Measurements from ENCODE around the gene IFNW1. TPM values are rescaled to one million over a fixed set of nuclear protein-coding genes. Genes with fewer than 3 reads are reported as not detected.

The IFNW1 gene
- total and polyA plus RNA-seq, 2 experiments from 2014 or later = not detected

GRCh38 chr9:21153336-21154017 is 11.8 kb upstream of the IFNW1 start:
- H4K20me1 ChIP-seq (ENCODE audit: insufficient read depth, poor library complexity, severe bottlenecking) = no peaks in the 10 kb centered on the region
- no peaks in the 10 kb centered on the region for H3K27me3 ChIP-seq
- no peaks in the 10 kb centered on the region for H3K36me3 ChIP-seq (replicated peaks; ENCODE audit: insufficient read depth, low read depth)
- no peak overlapping the region for H3K27ac ChIP-seq
- H3K4me2 ChIP-seq = no peak overlapping the region
- WGBS (ENCODE audit: low lambda C conversion rate, missing lambda C conversion rate) = 54% methylated on average over 3 of the region's 3 CpGs
- DNase-seq (ENCODE audit: low spot score) = no peak
- no peaks in the 10 kb centered on the region for H3K79me2 ChIP-seq
- no peaks in the 10 kb centered on the region for H3K9me3 ChIP-seq (ENCODE audit: low read depth)
- H3K4me1 ChIP-seq (ENCODE audit: insufficient read depth) = no peaks in the 10 kb centered on the region
- no peaks in the 10 kb centered on the region for H3K9me2 ChIP-seq (replicated peaks; ENCODE audit: insufficient read depth)
- H2AFZ ChIP-seq = peak overlapping the region; percentile 25
- TF ChIP-seq CTCF (IDR thresholded peaks at IDR 0.05; ENCODE audit: poor library complexity) (no peak), EZH2 (IDR thresholded peaks at IDR 0.05; ENCODE audit: borderline replicate concordance) (no peak), EZH2phosphoT487 (IDR thresholded peaks at IDR 0.05; ENCODE audit: low read depth, severe bottlenecking, unreplicated experiment) (no peak)
- H3K4me3 ChIP-seq = no peak overlapping the region

GRCh38 chr9:21144603-21145002 is 3.0 kb upstream of the IFNW1 start:
- Histone ChIP-seq H3K27ac (no peak overlapping the region), H2AFZ (no peak overlapping the region), H3K36me3 (replicated peaks; ENCODE audit: insufficient read depth, low read depth) (no peaks in the 10 kb centered on the region), H3K27me3 (no peaks in the 10 kb centered on the region), H3K4me2 (no peak overlapping the region), H3K4me3 (no peak overlapping the region), H3K79me2 (no peaks in the 10 kb centered on the region), H3K9me2 (replicated peaks; ENCODE audit: insufficient read depth) (no peaks in the 10 kb centered on the region), H4K20me1 (ENCODE audit: insufficient read depth, poor library complexity, severe bottlenecking) (no peaks in the 10 kb centered on the region), H3K4me1 (ENCODE audit: insufficient read depth) (no peaks in the 10 kb centered on the region), H3K9me3 (ENCODE audit: low read depth) (no peaks in the 10 kb centered on the region)
- TF ChIP-seq EZH2phosphoT487 (IDR thresholded peaks at IDR 0.05; ENCODE audit: low read depth, severe bottlenecking, unreplicated experiment) = no peak
- TF ChIP-seq EZH2 (IDR thresholded peaks at IDR 0.05; ENCODE audit: borderline replicate concordance) = no peak
- no peak for TF ChIP-seq CTCF (IDR thresholded peaks at IDR 0.05; ENCODE audit: poor library complexity)
- no peak for DNase-seq (ENCODE audit: low spot score)
- 90% methylated on average over 1 of the region's 1 CpG for WGBS (ENCODE audit: low lambda C conversion rate, missing lambda C conversion rate)

GRCh38 chr9:21137020-21137419 is 4.6 kb downstream of the IFNW1 start:
- no peak overlapping the region for H3K27ac ChIP-seq
- no peaks in the 10 kb centered on the region for H3K4me1 ChIP-seq (ENCODE audit: insufficient read depth)
- H4K20me1 ChIP-seq (ENCODE audit: insufficient read depth, poor library complexity, severe bottlenecking) = no peaks in the 10 kb centered on the region
- TF ChIP-seq EZH2phosphoT487 (IDR thresholded peaks at IDR 0.05; ENCODE audit: low read depth, severe bottlenecking, unreplicated experiment) = no peak
- no peak for TF ChIP-seq CTCF (IDR thresholded peaks at IDR 0.05; ENCODE audit: poor library complexity)
- no peak for TF ChIP-seq EZH2 (IDR thresholded peaks at IDR 0.05; ENCODE audit: borderline replicate concordance)
- H3K4me3 ChIP-seq = no peak overlapping the region
- H3K4me2 ChIP-seq = no peak overlapping the region
- no peaks in the 10 kb centered on the region for H3K79me2 ChIP-seq
- no peaks in the 10 kb centered on the region for H3K36me3 ChIP-seq (replicated peaks; ENCODE audit: insufficient read depth, low read depth)
- WGBS (ENCODE audit: low lambda C conversion rate, missing lambda C conversion rate) = 3% methylated on average over 1 of the region's 1 CpG
- no peaks in the 10 kb centered on the region for H3K9me3 ChIP-seq (ENCODE audit: low read depth)
- no peaks in the 10 kb centered on the region for H3K27me3 ChIP-seq
- no peak overlapping the region for H2AFZ ChIP-seq
- H3K9me2 ChIP-seq (replicated peaks; ENCODE audit: insufficient read depth) = no peaks in the 10 kb centered on the region
- no peak for DNase-seq (ENCODE audit: low spot score)
